ENCODE measurements around the gene SCUBE1.
"Not testable (repeated sequence)": the region's sequence is repeated elsewhere in the genome, so short reads cannot be mapped to it uniquely, and the experiment has no call there.

Gene SCUBE1

DNA sequence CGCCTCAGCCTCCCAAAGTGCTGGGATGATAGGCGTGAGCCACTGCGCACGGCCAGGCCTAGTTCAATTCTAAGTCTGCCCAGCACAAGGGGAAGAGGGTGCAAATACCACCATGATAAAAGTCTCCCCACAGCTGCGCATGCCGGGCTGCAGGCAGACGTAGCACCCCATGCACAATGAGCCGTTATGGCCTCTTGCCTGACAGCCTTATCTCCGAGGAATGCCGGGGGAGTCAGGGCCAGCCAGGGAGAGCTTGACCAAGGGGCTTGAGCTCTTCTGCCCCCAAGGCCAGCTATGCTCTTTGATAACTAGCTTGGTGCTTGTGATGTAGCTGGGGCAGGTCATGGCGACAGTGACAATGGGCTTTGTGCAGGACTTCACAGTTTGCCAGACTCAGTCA is 13.7 kb upstream of the SCUBE1 start:
- no peak for DNase-seq (ENCODE audit: low read depth in 2 of 2)

- not testable (repeated sequence) for DNase-seq (ENCODE audit: low read depth in 2 of 2)
These were observed 12.5 kb upstream of the SCUBE1 start for GRCh38 chr22:43355688-43356087.

DNA sequence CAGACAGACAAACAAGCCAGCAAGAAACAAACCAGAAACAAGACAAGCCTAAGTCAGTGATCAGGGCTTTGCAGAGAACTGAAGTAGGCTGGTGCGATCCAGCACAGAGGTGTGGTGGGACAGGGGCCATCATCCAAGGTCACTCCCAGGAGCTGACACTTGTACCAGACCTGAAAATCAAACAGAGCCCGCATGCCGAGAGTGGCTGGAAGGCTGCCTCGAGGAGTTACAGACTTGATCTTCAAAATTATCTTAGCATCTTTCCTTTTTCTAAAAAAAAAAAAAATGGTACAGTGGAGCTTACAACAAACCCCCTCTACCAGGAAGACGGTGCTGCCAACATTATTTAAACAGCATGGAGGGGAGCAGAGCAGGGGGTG is 8.8 kb upstream of the SCUBE1 start:
- no peak for DNase-seq (ENCODE audit: low read depth in 2 of 2)

GRCh38 chr22:43349636-43350035 is 6.5 kb upstream of the SCUBE1 start:
- DNase-seq (ENCODE audit: low read depth in 2 of 2): no peak

DNA sequence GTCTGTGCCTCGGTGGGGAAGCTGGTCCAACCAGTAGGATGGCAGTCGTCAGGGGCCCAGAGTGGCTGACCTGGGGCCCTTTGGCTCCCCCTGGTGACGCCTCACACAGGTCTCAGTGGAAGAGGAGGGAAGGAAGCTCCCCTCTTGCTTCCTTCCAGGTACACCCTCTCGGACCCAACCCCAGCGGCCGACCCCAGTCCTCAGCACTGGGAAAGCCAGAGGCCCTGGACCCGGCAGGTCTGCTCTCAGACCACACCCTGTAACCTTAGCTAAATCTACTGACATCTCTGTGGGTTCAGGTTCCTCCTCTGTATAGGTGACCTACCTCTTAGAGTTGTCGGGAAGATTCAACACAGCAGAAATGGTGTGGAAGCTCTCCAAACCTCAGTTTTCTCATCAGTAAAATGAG is 3.4 kb upstream of the SCUBE1 start:
- DNase-seq (ENCODE audit: low read depth in 2 of 2): peak in 1 of 2 donors; percentile 42

- no peak for DNase-seq (ENCODE audit: low read depth in 2 of 2)
These were observed 2.7 kb upstream of the SCUBE1 start for GRCh38 chr22:43345761-43346301.

GRCh38 chr22:43345356-43345755 is 2.2 kb upstream of the SCUBE1 start:
- no peak for DNase-seq (ENCODE audit: low read depth in 2 of 2)

GRCh38 chr22:43344520-43344787 is 1.3 kb upstream of the SCUBE1 start:
- no peak for DNase-seq (ENCODE audit: low read depth in 2 of 2)

GRCh38 chr22:43343670-43344519 is 723 bp upstream of the SCUBE1 start:
- no peak for DNase-seq (ENCODE audit: low read depth in 2 of 2)

DNA sequence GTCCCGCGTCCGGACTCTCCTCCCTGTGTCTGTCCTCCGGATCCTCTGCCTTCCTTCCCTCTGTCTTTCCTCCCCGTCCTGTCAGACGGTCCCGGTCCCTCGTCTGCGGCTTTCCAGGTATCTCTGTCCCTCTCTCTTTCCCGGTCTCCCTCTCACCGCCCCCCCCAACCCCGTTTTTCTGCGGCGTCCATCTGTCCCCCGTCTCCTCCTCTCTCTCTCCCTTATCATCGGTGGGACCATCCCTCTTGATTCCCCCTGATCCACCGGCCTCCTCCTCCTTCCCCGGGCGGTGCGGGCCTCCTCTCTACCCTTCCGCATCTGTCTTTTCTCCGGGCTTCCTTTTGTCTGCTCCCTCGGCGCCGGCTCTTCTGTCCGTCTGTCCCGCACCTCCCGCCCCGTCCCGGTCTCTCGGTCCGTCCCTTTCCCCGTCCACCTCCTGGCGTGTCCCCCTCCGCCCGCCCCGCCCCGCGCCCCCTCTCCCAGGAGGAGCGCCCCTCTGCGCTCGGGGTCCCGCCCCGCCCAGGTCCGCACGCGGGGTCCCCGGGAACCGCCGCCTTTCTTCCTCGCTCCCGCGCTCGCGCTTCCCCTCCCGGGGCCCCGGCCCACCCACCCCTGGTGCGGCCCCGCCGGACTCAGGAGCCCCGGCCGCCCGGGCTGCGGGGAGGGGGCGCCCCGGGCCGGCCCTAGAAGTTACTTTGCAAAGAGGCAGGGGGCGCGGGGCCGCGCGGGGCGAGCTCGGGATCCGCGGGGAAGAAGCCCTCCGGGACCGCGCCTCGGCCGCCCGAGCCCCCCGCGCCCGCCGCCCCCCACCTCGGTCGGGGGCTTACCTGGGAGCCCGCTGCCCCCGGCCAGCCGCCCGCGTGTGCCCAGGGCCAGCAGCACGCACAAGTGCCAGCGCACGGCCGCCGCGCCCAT is 568 bp downstream of the SCUBE1 start:
- no peak for DNase-seq (ENCODE audit: low read depth in 2 of 2)

- no peak for DNase-seq (ENCODE audit: low read depth in 2 of 2)
These were observed 1.6 kb downstream of the SCUBE1 start for GRCh38 chr22:43341565-43341964.

GRCh38 chr22:43338766-43339345 is 4.3 kb downstream of the SCUBE1 start:
- DNase-seq (ENCODE audit: low read depth in 2 of 2): no peak

DNA sequence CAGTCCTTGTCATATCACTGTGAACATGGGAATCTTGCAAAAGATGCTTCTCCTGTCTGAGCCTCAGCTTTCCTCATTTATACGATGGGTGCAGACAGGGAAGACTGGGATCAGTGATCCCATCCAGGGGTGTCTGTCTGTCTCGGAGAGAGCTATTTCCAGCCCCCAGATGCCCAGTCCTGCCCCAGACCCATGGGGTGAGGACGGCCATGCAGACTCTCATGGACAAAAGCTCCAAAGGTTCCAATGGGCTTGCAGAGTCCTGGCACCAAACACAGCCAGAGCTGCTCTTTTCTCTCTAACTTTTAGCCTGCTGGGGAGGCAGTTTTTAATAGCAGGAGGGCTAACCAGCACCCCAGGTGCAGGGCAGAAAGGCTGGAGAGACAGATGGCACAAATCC is 5.2 kb downstream of the SCUBE1 start:
- no peak for DNase-seq (ENCODE audit: low read depth in 2 of 2)

- DNase-seq (ENCODE audit: low read depth in 2 of 2): no peak
These were observed 5.8 kb downstream of the SCUBE1 start for GRCh38 chr22:43337385-43337784.

GRCh38 chr22:43334378-43334777 is 8.8 kb downstream of the SCUBE1 start:
- DNase-seq (ENCODE audit: low read depth in 2 of 2): no peak

DNA sequence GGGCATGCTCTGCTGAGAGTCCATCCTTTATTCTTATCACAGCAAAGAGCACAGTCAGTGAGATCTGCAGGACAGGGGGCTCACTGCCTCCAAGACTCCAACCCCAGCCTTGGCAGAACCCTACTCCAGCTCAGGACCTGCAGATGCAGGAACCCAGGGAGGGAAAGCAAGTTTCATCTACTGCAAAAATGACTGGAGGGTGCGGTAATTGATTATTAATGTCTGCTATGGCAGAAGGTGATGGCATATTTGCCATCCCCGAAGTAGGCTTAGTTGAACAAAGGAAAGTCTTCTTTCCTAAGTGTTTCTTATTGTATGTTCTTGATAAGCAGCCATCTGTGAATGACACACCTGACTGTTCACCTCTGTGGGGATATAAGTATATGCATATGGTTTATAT is 9.2 kb downstream of the SCUBE1 start:
- DNase-seq (ENCODE audit: low read depth in 2 of 2): no peak

- DNase-seq (ENCODE audit: low read depth in 2 of 2): no peak
These were observed 10.0 kb downstream of the SCUBE1 start for GRCh38 chr22:43333156-43333555.

DNA sequence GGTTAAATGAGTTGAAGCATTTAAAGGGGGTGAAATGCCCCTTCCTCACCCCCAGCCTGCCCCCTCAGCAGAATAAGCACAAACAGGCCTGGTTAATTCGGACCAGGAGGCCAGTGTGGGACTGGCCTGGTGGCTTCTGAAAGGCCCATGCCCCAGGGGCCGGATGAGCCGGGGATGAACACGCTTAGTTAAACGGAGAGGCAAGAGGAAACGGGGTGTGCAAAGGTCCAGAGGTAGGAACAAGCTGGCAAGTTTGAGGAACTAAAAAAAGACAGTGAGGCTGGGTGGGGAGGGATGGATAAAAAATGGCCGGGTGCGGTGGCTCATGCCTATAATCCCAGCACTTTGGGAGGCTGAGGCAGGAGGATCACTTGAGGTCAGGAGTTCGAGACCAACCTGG is 11.5 kb downstream of the SCUBE1 start:
- DNase-seq (ENCODE audit: low read depth in 2 of 2): no peak

GRCh38 chr22:43331069-43331451 is 12.1 kb downstream of the SCUBE1 start:
- DNase-seq (ENCODE audit: low read depth in 2 of 2): no peak

DNA sequence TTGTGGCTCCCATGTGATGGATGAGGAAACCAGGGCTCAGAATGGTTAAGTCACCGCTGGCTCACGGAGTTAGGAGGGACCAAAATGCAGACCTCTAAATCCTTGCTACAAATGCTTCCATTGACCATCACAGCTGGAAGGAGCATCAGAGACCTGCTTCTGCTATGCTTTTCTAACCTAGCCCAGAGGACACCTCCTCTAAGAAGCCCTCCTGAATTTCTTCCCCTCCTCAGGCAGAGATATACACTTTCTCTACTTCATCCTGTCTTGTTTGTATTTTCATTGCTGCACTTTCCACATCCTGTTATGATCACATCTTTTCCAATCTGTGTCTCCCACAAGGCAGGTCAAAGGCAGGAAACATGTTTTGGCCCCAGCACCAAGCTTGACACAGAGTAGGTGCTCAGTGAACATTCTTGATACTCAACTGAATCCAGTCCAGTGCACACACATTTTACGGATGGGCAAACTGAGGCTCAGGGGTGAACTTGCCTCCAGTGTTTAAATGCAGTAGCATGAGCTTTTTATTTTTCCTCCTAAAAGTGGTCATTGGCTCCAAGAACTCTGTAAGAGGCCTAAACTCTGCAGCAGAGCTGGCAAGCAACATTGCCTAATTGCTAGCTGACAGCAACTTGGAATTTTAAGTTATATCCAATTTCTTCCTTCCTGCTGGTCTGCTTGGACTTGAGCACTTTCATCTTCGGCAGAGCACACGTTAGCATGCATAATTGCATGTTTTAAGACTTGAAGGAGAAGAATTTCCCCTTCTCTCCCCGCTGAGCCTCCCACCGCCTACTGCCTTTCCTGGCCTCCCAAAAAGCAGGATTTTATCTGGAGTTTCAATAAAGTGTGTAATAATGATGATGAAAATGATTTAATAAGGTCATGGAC is 12.7 kb downstream of the SCUBE1 start:
- no peak for DNase-seq (ENCODE audit: low read depth in 2 of 2)

DNA sequence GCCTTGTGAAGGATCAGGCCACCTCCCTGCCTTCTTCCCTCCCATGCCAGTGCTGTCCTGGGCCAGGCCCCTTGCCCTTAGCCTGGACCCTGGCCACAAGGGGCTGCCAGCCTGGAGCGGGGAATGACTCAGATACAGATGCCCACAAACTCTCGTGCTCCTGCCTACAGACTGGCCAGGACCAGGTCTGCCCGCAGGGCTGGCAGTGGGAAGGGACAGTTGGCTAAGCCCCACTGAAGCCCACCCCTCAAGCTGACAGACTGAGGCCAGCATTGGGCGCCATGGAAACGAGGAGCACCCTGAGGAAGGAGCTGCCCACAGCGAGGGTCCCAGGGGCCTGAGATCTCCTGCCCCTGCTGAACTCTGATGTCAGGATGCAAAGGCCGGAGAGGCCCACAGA is 14.1 kb downstream of the SCUBE1 start:
- DNase-seq (ENCODE audit: low read depth in 2 of 2): no peak

DNA sequence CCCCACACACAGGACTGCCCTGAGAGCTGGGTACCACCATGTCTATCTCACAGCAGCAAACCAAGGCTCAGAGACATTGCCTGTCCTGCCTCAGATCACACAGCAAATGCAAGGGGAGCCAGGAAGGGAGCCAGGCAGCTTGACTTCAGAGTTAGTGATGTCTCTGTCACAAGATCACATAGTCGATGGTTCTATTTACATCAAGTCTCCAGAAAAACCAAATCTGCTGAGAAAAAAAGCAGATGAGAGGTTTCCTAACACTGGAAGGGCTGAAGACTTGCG is 16.1 kb downstream of the SCUBE1 start:
- DNase-seq (ENCODE audit: low read depth in 2 of 2): no peak
